OCI-LY3 (cell line): Measurements from ENCODE around the gene NBR1.
"Not testable (repeated sequence)": the region's sequence is repeated elsewhere in the genome, so short reads cannot be mapped to it uniquely, and the experiment has no call there.

Experiments
- H2AFZ ChIP-seq: fragments of 200-600, 300-600 bp; shearing (Covaris generic); 2 replicates; pipeline ENCODE4 v1.6.0; 2014; ENCODE audit warnings: antibody characterized with exemption, low read depth, low read length
- H3K27ac ChIP-seq: fragments of 200-600, 300-600 bp; sonication (generic); 2 replicates; pipeline ENCODE4 v1.5.1; 2014; ENCODE audit warnings: mild to moderate bottlenecking, low read length, moderate library complexity, mixed read lengths
- H3K27me3 ChIP-seq: fragments of 200-600, 300-600 bp; sonication (generic); 2 replicates; pipeline ENCODE4 v1.6.1; 2014; ENCODE audit warnings: low read depth, low read length, mixed read lengths
- H3K36me3 ChIP-seq: fragments of 200-600, 300-600 bp; sonication (generic); replicated peaks from 2 replicates; pipeline ENCODE3; 2014; ENCODE audit warnings: low read depth, low read length, mixed read lengths
- H3K4me1 ChIP-seq: fragments of 300-600, 200-600 bp; sonication (generic); 2 replicates; pipeline ENCODE4 v1.6.1; 2014; ENCODE audit warnings: low read length, mixed read lengths
- H3K4me2 ChIP-seq: fragments of 200-600, 300-600 bp; sonication (generic); 2 replicates; pipeline ENCODE4 v1.6.1; 2014; ENCODE audit warnings: low read length, mixed read lengths
- H3K4me3 ChIP-seq: fragments of 300-600, 200-600 bp; sonication (generic); 2 replicates; pipeline ENCODE4 v1.5.1; 2014; ENCODE audit warnings: antibody characterized with exemption, mild to moderate bottlenecking, low read length, moderate library complexity
- H3K79me2 ChIP-seq: fragments of 300-600, 200-600 bp; shearing (Covaris generic); 2 replicates; pipeline ENCODE4 v1.6.1; 2014; ENCODE audit warnings: mild to moderate bottlenecking, low read length, mixed read lengths
- H3K9ac ChIP-seq: fragments of 300-600, 200-600 bp; shearing (Covaris generic); 2 replicates; pipeline ENCODE4 v1.6.0; 2014; ENCODE audit warnings: mild to moderate bottlenecking, low read length, moderate library complexity
- H3K9me3 ChIP-seq: fragments of 200-600, 300-600 bp; shearing (Covaris generic); 2 replicates; pipeline ENCODE4 v1.6.1; 2014; ENCODE audit warnings: low read length, mixed read lengths; ENCODE audit not compliant: insufficient read depth
- H4K20me1 ChIP-seq: fragments of 200-600, 300-600 bp; sonication (generic); 2 replicates; pipeline ENCODE4 v1.6.1; 2016; ENCODE audit warnings: low read length, mixed read lengths; ENCODE audit not compliant: insufficient read depth
- EZH2phosphoT487 ChIP-seq: fragments of 200-600 bp; shearing (Covaris generic); IDR thresholded peaks from 2 replicates; pipeline ENCODE4 v1.6.1; 2018; ENCODE audit warnings: antibody characterized with exemption, mixed run types, low read depth
- TF ChIP-seq, protein P1 (sequence below): fragments of 200-600, 300-600 bp; sonication (generic); IDR thresholded peaks from 2 replicates; pipeline ENCODE4 v1.5.1; 2014; ENCODE audit warnings: antibody characterized with exemption, low read length, low read depth

Gene NBR1

DNA sequence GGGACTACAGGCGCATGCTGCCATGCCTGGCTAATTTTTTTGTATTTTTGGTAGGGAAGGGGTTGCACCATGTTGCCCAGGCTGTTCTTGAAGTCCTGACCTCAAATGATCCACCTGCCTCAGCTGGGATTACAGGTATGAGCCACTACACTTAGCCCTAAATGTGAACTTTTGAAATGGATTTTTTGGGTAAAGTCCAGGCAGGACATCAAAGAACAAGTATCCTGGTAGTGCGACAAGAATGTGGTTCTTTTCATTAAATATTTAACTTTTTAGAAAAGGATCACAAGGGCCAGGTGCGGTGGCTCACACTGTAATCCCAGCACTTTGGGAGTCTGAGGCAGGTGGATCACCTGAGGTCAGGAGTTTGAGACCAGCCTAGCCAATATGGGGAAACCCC, 15.3 kb upstream of the NBR1 start:
- Histone ChIP-seq H3K27me3 (no peaks in the 10 kb centered on the region), H3K4me1 (no peaks in the 10 kb centered on the region), H3K9ac (no peak overlapping the region), H3K27ac (no peak overlapping the region), H3K4me2 (no peak overlapping the region), H3K9me3 (no peaks in the 10 kb centered on the region), H3K4me3 (no peak overlapping the region), H3K36me3 (no peaks in the 10 kb centered on the region), H2AFZ (no peak overlapping the region), H4K20me1 (no peaks in the 10 kb centered on the region), H3K79me2 (no peaks in the 10 kb centered on the region)
- TF ChIP-seq EZH2phosphoT487 = no peak
- TF ChIP-seq, protein P1, sequence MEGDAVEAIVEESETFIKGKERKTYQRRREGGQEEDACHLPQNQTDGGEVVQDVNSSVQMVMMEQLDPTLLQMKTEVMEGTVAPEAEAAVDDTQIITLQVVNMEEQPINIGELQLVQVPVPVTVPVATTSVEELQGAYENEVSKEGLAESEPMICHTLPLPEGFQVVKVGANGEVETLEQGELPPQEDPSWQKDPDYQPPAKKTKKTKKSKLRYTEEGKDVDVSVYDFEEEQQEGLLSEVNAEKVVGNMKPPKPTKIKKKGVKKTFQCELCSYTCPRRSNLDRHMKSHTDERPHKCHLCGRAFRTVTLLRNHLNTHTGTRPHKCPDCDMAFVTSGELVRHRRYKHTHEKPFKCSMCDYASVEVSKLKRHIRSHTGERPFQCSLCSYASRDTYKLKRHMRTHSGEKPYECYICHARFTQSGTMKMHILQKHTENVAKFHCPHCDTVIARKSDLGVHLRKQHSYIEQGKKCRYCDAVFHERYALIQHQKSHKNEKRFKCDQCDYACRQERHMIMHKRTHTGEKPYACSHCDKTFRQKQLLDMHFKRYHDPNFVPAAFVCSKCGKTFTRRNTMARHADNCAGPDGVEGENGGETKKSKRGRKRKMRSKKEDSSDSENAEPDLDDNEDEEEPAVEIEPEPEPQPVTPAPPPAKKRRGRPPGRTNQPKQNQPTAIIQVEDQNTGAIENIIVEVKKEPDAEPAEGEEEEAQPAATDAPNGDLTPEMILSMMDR = no peak

DNA sequence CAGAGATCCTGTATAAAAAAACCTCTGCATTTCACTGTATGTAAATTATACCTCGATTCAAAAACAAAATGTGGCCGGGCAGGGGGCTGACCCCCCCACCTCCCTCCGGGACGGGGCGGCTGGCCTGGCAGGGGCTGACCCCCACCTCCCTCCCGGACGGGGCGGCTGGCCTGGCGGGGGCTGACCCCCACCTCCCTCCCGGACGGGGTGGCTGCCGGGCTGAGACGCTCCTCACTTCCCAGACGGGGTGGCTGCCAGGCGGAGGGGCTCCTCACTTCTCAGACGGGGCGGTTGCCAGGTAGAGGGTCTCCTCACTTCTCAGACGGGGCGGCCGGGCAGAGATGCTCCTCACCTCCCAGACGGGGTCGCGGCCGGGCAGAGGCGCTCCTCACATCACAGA, 11.8 kb upstream of the NBR1 start:
- not testable (repeated sequence) for H3K36me3 ChIP-seq, H4K20me1 ChIP-seq, H3K27me3 ChIP-seq, H3K27ac ChIP-seq, H3K4me3 ChIP-seq, H3K9me3 ChIP-seq, H3K4me1 ChIP-seq, H3K79me2 ChIP-seq, H3K9ac ChIP-seq, H3K4me2 ChIP-seq, H2AFZ ChIP-seq

DNA sequence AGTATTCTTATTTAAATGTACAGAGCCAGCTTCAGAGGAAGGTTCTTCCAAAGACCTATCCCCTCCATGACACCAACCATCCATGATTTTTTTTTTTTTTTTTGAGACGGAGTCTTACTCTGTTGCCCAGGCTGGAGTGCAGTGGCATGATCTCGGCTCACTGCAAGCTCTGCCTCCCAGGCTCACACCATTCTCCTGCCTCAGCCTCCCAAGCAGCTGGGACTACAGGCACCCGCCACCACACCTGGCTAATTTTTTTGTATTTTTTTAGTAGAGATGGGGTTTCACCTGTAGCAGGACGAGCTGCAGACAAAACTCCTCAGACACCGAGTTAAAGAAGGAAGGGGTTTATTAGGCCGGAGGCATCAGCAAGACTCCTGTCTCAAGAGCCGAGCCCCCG, 11.1 kb upstream of the NBR1 start:
- not testable (repeated sequence) for H3K9ac ChIP-seq, H3K4me2 ChIP-seq, H3K4me3 ChIP-seq, H3K4me1 ChIP-seq, H3K36me3 ChIP-seq, H2AFZ ChIP-seq, H3K27ac ChIP-seq, H4K20me1 ChIP-seq, H3K27me3 ChIP-seq, H3K9me3 ChIP-seq, H3K79me2 ChIP-seq

DNA sequence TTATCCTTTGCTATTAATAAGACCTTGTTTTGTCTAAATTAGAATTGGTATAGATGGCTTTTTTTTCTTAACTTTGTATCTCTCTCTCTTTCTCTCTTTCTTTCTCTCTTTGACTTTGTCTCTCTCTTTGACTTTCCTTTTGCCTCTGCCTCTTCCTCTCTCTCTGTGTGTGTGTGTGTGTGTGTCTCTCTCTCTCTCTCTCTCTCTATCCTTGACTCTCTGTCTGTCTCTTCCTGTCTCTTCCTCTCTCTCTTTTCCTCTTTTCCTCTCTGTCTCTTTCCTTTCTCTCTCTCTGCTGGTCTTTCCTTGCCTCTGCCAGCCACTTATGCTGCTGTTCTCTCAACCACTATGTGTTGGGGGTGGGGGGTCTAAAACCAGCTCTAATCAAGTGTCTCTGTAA, 5.0 kb upstream of the NBR1 start:
- not testable (repeated sequence) for H3K9me3 ChIP-seq, H3K4me1 ChIP-seq, H3K4me2 ChIP-seq, H3K36me3 ChIP-seq, H3K4me3 ChIP-seq, H3K27me3 ChIP-seq, H3K9ac ChIP-seq, H2AFZ ChIP-seq, H4K20me1 ChIP-seq, H3K27ac ChIP-seq
- H3K79me2 ChIP-seq = peaks cover 25% of the 10 kb centered on the region

DNA sequence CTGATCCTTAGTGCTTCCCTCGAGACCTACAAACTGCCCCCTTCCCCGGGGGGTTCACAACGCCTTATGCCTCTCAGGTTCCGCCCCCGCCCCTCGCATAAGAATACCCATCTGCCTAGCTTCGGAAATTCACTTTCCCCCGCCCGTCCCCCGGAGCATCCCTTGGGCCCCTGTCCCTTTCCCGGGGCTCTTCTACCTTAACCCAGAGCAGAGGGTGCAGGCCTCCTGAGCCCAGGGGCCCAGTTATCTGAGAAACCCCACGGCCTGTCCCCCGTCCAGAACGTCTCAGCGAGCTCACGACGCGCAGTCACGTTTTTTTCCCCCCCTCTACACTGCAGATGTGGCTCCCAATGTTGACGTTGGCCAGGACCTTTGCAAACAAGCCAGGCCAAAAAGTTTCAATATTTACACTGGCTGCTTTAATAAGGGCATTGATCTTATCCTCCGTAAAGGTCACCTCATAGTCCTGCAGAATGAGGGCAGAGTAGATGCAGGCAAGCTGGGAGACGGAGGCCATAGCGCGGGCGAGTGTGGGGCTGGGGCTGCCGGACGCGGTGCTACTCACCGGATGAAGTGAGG, 1.4 kb upstream of the NBR1 start:
- H3K9me3 ChIP-seq = no peaks in the 10 kb centered on the region
- peak overlapping the region; percentile 58; the same call in 1 of the 2 replicates for H2AFZ ChIP-seq
- H3K4me1 ChIP-seq = peaks cover 15% of the 10 kb centered on the region
- no peak for TF ChIP-seq EZH2phosphoT487
- TF ChIP-seq, protein P1 = no peak
- no peaks in the 10 kb centered on the region for H4K20me1 ChIP-seq
- H3K79me2 ChIP-seq = peaks cover 38% of the 10 kb centered on the region
- H3K36me3 ChIP-seq = no peaks in the 10 kb centered on the region
- peak overlapping the region; percentile 90 for H3K4me3 ChIP-seq
- H3K27me3 ChIP-seq = no peaks in the 10 kb centered on the region
- peak overlapping the region; percentile 66 for H3K9ac ChIP-seq
- peak overlapping the region; percentile 70 for H3K4me2 ChIP-seq
- H3K27ac ChIP-seq = peak overlapping the region; percentile 92
